ENCODE results near the gene DNAAF9. TPM values are rescaled to one million over a fixed set of nuclear protein-coding genes. Genes with fewer than 3 reads are reported as not detected.
A peak's percentile ranks its signal among the peaks of the same experiment; 100 is the strongest.

DNAAF9 gene
- total and polyA plus RNA-seq, 2 experiments from 2014 or later = 11.8 to 16.9 TPM

GRCh38 chr20:3405139-3405538 lies 2.3 kb downstream of the DNAAF9 start:
- H3K4me1 ChIP-seq (ENCODE audit: low read depth) = peaks cover 18% of the 10 kb centered on the region
- H3K4me3 ChIP-seq = peak overlapping the region; percentile 84
- TF ChIP-seq CTCF (IDR thresholded peaks at IDR 0.05; ENCODE audit: low read depth, low read length) = no peak
- DNase-seq (ENCODE audit: low read depth in 1 of 2, low spot score in 1 of 2) = peak in 1 of 2 donors; percentile 18
- peak overlapping the region; percentile 85 for H3K27ac ChIP-seq
- no peaks in the 10 kb centered on the region for H3K27me3 ChIP-seq
- H3K36me3 ChIP-seq = no peaks in the 10 kb centered on the region
- no peaks in the 10 kb centered on the region for H3K9me3 ChIP-seq (ENCODE audit: low read depth)

- DNase-seq (ENCODE audit: low read depth in 1 of 2, low spot score in 1 of 2) = no peak
- peaks cover 20% of the 10 kb centered on the region for H3K4me1 ChIP-seq (ENCODE audit: low read depth)
- no peak for TF ChIP-seq CTCF (IDR thresholded peaks at IDR 0.05; ENCODE audit: low read depth, low read length)
- H3K36me3 ChIP-seq = no peaks in the 10 kb centered on the region
- H3K9me3 ChIP-seq (ENCODE audit: low read depth) = no peaks in the 10 kb centered on the region
- no peak overlapping the region for H3K27ac ChIP-seq
- no peak overlapping the region for H3K4me3 ChIP-seq
- no peaks in the 10 kb centered on the region for H3K27me3 ChIP-seq
These were observed 3.1 kb downstream of the DNAAF9 start for GRCh38 chr20:3404402-3404801.

- DNase-seq (ENCODE audit: low read depth in 1 of 2, low spot score in 1 of 2) = no peak
- Histone ChIP-seq H3K36me3 (no peaks in the 10 kb centered on the region), H3K4me3 (no peak overlapping the region), H3K9me3 (ENCODE audit: low read depth) (no peaks in the 10 kb centered on the region), H3K27ac (no peak overlapping the region), H3K27me3 (no peaks in the 10 kb centered on the region), H3K4me1 (ENCODE audit: low read depth) (peaks cover 20% of the 10 kb centered on the region)
- TF ChIP-seq CTCF (IDR thresholded peaks at IDR 0.05; ENCODE audit: low read depth, low read length) = no peak
These were observed 3.7 kb downstream of the DNAAF9 start for GRCh38 chr20:3403741-3404140.

- Histone ChIP-seq H3K27me3 (no peaks in the 10 kb centered on the region), H3K4me1 (ENCODE audit: low read depth) (peaks cover 20% of the 10 kb centered on the region), H3K9me3 (ENCODE audit: low read depth) (no peaks in the 10 kb centered on the region), H3K4me3 (no peak overlapping the region), H3K36me3 (no peaks in the 10 kb centered on the region), H3K27ac (no peak overlapping the region)
- TF ChIP-seq CTCF (IDR thresholded peaks at IDR 0.05; ENCODE audit: low read depth, low read length) = no peak
- no peak for DNase-seq (ENCODE audit: low read depth in 1 of 2, low spot score in 1 of 2)
These were observed 5.0 kb downstream of the DNAAF9 start for GRCh38 chr20:3402453-3402852.

GRCh38 chr20:3400260-3401155 lies 7.0 kb downstream of the DNAAF9 start:
- H3K4me1 ChIP-seq (ENCODE audit: low read depth) = peaks cover 18% of the 10 kb centered on the region

More at GRCh38 chr20:3400260-3401155, 7.0 kb downstream of the DNAAF9 start:
- no peak overlapping the region for H3K27ac ChIP-seq
- DNase-seq (ENCODE audit: low read depth in 1 of 2, low spot score in 1 of 2) = peak in 1 of 2 donors; percentile 15
- no peaks in the 10 kb centered on the region for H3K9me3 ChIP-seq (ENCODE audit: low read depth)
- no peaks in the 10 kb centered on the region for H3K36me3 ChIP-seq
- no peak for TF ChIP-seq CTCF (IDR thresholded peaks at IDR 0.05; ENCODE audit: low read depth, low read length)
- H3K4me3 ChIP-seq = no peak overlapping the region
- no peaks in the 10 kb centered on the region for H3K27me3 ChIP-seq

All from cardiac muscle cell (in vitro differentiated cells and primary cell).